Measurements from ENCODE around the gene ATXN1.

The ATXN1 gene

DNA sequence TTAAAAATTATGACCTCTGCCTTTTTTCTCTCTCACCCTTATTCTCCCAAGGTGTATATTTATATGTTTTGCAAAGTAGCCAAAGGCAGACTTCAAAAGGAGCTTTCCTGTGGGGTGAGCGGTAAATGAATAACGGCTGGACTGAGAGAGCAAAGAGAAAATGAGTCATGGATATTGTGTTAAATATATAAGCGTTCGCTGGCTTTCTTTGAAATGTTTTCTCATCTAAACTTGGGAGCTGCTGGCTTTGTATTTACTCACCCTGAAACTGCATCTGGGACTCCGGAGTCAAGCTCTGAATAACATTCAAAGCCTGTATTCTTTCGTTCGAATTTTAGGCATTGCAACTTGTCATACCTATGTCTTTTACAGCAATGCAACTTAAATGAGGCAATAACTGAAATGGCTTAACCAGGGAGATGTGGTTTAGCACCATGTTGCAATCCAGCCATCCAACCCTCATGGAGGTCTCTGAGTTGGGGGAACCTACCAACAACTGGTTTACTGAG, 32.0 kb downstream of the ATXN1 start:
- Mint-ChIP-seq H3K27me3 (no peaks in the 10 kb centered on the region), H3K36me3 (peaks cover 48% of the 10 kb centered on the region), H3K27ac (no peak overlapping the region)

DNA sequence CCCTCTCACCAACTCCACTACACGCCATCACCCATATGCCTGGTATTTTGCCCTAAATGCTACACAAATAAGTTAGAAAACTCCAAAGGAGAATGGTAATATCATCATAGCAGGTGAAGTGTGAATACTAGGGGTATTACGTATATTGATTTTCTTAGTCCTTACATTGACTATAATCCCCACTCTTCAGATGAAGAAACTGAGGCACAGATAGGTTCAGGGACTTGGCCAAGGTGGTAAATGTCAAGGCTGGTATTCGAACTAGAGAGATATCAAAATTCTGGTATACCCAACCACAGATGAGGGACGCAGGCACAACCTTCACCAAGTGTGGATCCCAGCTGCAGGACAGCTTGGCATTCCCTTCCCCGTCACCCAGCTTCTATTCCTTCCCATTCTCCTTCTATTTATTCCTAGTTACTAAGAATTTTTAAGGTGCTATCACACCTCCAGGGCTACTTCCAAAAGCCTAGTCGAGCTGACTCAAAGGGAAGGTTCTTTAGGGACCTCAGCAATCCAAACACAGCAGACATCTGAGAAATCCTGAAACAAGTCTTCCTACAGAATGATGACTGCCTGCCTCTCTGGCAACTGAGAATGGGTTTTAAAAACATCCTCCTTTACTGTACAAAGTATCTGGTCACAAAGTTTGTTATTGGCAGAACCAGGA, 32.6 kb downstream of the ATXN1 start:
- Mint-ChIP-seq H3K9me3 (no peaks in the 10 kb centered on the region), H3K36me3 (peaks cover 45% of the 10 kb centered on the region), H3K27me3 (no peaks in the 10 kb centered on the region), H3K4me3 (no peak overlapping the region), H3K27ac (no peak overlapping the region), H3K4me1 (peaks cover 56% of the 10 kb centered on the region)
- ATAC-seq: no peak

More for the DNA sequence above, 32.0 kb downstream of the ATXN1 start:
- ATAC-seq: no peak
- Mint-ChIP-seq H3K9me3 (no peaks in the 10 kb centered on the region), H3K4me3 (no peak overlapping the region), H3K4me1 (peaks cover 60% of the 10 kb centered on the region)

DNA sequence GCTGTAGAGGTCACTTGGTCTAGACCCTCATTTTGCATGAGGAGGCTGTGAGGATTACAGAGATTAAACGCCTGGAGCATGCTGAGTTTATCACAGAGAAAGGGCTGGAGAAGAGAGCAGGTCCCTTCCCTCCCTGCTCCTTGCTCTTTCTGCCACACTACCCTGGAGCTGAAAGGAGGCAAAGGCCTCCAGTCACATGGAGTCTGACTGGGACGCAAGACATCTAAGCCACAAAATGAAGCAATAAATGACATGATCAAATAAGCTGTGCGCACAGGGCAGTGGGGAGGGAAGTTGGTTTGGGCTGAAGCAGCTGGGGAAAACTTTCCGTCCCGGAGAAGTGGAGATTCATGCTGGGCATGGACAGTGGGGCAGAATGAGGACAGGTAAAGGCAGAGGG, 33.3 kb downstream of the ATXN1 start:
- no peaks in the 10 kb centered on the region for H3K27me3 Mint-ChIP-seq
- peaks cover 54% of the 10 kb centered on the region for H3K4me1 Mint-ChIP-seq
- no peak for ATAC-seq
- H3K9me3 Mint-ChIP-seq: no peaks in the 10 kb centered on the region
- H3K4me3 Mint-ChIP-seq: no peak overlapping the region
- no peak overlapping the region for H3K27ac Mint-ChIP-seq
- peaks cover 40% of the 10 kb centered on the region for H3K36me3 Mint-ChIP-seq

DNA sequence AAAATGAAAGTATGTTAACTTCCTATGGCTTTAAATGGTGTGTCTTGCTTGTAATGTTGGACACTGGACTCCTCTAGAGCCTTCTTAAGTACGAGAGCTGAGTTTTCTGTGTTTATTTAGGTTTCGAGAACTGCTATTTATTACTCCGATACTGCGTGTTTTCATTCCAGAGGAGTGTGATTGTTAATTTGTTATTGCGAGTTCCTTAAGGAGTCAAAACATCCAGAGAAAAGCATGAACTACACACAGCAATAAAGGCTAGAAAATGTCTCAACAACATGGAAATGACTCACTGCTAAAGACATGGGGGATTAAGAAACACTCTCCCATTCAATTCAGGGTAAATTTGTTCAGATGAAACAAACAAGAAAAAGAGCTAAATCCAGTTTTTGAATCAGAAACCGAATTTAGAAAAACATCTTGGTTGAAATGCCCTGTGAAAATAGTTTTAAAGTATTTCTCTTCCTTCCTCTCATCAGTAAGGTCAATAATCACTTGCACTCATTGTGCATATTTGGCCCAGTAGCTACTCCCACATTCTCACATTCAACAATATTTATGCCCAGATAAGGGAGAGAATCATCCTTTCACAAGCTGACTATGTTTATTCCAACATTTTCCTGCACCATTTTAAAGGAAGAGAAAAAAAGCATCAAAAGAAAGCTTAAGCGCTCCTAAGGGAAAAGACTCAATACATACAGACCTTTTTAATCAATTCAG, 36.0 kb downstream of the ATXN1 start:
- no peak for ATAC-seq
- Mint-ChIP-seq H3K4me1 (peaks cover 38% of the 10 kb centered on the region), H3K36me3 (peaks cover 35% of the 10 kb centered on the region), H3K9me3 (no peaks in the 10 kb centered on the region), H3K27me3 (no peaks in the 10 kb centered on the region), H3K27ac (no peak overlapping the region), H3K4me3 (no peak overlapping the region)

DNA sequence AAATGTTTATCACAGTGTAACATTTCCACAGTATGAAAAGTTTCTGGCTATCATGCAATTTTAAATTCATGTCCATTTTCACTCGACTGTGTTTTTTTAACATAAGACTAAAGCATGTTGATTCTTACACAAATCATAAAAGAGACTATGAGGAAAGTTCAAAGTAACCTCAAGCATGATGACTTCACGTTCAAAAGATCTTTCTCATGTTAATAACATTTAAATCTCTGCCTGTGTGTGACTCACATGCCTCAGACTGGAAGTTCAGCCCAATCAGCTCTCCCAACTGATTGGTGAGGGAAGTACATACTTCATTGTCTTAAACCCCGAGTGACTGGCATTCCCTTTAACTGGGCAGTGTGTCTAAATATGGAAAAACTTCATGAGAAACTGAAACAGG, 37.4 kb downstream of the ATXN1 start:
- H3K27me3 Mint-ChIP-seq: no peaks in the 10 kb centered on the region
- peaks cover 44% of the 10 kb centered on the region for H3K36me3 Mint-ChIP-seq
- H3K27ac Mint-ChIP-seq: no peak overlapping the region
- no peaks in the 10 kb centered on the region for H3K9me3 Mint-ChIP-seq
- no peak for ATAC-seq
- H3K4me1 Mint-ChIP-seq: peaks cover 53% of the 10 kb centered on the region
- no peak overlapping the region for H3K4me3 Mint-ChIP-seq

DNA sequence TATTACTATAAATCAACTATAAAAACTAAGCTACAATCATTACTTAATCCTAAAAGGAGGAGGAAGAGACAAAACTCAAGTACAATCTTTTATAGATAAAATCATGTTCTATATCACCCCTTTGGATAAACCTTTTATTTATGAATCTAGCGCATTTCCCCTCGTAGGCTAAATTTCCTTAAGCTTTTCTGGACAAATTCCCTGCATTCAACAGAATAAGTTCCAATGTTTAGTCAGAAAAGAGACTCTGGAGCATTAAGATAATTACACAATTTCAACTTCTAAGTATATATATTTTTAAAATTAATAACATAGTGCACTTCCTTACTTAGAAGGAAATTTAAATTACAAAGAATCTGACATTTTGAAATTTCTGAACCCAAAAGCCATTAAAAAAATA, 37.9 kb downstream of the ATXN1 start:
- Mint-ChIP-seq H3K4me3 (no peak overlapping the region), H3K27me3 (no peaks in the 10 kb centered on the region), H3K36me3 (peaks cover 42% of the 10 kb centered on the region), H3K9me3 (no peaks in the 10 kb centered on the region), H3K27ac (no peak overlapping the region), H3K4me1 (peaks cover 55% of the 10 kb centered on the region)
- ATAC-seq: no peak

DNA sequence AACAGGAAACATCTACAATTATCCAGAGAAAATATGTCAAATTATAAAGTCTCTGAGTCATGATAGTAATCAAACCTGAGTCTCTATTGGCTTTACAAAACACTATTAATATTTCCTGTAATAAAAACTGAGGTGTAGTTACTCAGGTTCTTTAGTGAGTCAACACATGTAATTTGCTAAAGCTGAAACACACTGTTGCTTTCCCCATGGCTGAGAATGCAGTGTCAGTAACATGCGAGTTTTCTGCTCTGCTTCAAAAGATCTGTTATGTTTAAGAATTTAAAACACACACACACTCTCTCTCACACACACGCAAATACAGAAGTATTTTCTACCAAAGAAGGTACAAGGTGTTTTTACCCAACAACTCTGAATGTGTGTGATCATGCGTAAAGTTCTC, 38.6 kb downstream of the ATXN1 start:
- no peaks in the 10 kb centered on the region for H3K9me3 Mint-ChIP-seq
- no peak overlapping the region for H3K4me3 Mint-ChIP-seq
- ATAC-seq: no peak
- no peaks in the 10 kb centered on the region for H3K27me3 Mint-ChIP-seq
- H3K27ac Mint-ChIP-seq: no peak overlapping the region
- peaks cover 48% of the 10 kb centered on the region for H3K4me1 Mint-ChIP-seq
- H3K36me3 Mint-ChIP-seq: peaks cover 39% of the 10 kb centered on the region

DNA sequence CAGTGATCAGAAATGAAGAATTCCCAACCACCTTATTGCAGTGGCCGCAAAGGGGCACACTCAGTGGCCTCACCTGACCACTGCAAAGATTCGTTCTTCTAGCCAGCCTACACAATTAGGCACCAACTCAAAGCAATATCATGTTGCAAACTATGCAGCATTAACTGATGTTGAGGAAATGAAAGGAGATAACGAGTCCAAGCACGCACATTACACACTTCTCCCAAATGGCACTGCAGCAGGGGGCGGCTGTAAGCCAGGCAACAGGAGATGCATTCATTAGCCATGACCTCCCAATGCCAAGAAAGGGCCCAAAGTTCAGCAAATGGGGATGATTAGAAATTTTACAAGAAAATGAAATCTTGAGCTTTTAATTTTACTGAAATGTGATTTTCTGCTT, 39.3 kb downstream of the ATXN1 start:
- Mint-ChIP-seq H3K27ac (no peak overlapping the region), H3K9me3 (no peaks in the 10 kb centered on the region), H3K4me1 (peaks cover 54% of the 10 kb centered on the region), H3K36me3 (peaks cover 46% of the 10 kb centered on the region), H3K4me3 (no peak overlapping the region), H3K27me3 (no peaks in the 10 kb centered on the region)
- ATAC-seq: no peak

DNA sequence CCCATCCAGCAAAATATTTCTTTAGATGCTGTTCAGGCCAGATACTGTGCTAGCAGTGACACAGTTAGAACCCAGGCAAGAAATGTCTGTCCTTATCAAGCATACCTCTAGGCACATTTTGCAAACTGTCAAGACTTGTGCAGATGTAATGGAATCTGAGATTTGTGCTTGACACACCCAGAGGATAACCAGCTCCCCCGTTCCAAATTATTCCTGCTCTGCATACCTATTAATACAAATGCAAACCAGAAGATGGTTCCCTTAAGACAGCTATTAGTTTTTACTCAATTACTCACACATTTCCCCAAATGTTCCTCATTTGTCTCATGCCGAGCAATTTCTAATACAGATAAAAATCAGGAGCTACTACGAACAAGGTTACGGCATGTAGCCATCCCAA, 40.4 kb downstream of the ATXN1 start:
- no peak overlapping the region for H3K27ac Mint-ChIP-seq
- ATAC-seq: no peak
- H3K27me3 Mint-ChIP-seq: no peaks in the 10 kb centered on the region
- H3K4me3 Mint-ChIP-seq: no peak overlapping the region
- H3K4me1 Mint-ChIP-seq: peaks cover 54% of the 10 kb centered on the region
- H3K36me3 Mint-ChIP-seq: peaks cover 54% of the 10 kb centered on the region
- no peaks in the 10 kb centered on the region for H3K9me3 Mint-ChIP-seq

DNA sequence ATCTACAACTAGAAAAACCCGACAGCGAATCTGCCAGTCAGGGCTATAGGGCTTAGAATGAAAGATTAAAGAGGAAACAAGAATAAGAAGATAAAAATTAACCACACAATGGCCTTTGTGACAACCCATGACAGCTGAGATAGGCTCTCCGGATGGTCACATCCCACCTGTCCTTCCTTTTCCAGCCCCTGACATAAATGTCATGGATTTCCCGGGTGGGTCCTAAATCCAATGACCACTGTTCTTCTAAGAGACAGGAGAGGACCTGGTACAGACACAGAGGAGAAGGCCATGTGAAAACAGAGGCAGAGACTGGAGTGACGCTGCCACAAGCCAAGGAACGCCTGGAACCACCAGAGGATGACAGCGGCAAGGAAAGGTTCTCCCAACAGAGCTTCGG, 41.8 kb downstream of the ATXN1 start:
- Mint-ChIP-seq H3K4me1 (peaks cover 52% of the 10 kb centered on the region), H3K36me3 (peaks cover 49% of the 10 kb centered on the region), H3K9me3 (no peaks in the 10 kb centered on the region), H3K4me3 (no peak overlapping the region), H3K27me3 (no peaks in the 10 kb centered on the region), H3K27ac (no peak overlapping the region)
- ATAC-seq: no peak

DNA sequence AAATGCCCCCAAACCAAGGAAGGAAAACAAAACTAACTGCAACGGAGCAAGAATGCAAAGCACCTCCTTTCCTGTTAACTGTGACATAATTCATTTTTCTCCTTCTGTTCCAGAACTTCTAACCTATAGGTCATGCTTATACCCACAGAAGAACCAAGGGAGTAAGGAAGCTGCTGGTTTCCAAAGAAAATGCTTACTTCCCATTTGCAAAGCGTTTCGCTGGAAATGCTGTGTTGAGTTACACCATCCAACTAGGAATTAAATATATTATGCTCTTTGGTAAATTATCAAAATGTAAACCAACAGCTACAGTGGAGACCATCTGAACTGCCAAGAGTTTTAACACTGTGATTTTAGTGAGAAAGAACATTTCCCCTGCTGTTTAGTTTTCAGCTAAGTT, 42.9 kb downstream of the ATXN1 start:
- ATAC-seq: no peak
- Mint-ChIP-seq H3K36me3 (peaks cover 54% of the 10 kb centered on the region), H3K4me1 (peaks cover 63% of the 10 kb centered on the region), H3K9me3 (no peaks in the 10 kb centered on the region), H3K27ac (no peak overlapping the region), H3K27me3 (no peaks in the 10 kb centered on the region), H3K4me3 (no peak overlapping the region)

DNA sequence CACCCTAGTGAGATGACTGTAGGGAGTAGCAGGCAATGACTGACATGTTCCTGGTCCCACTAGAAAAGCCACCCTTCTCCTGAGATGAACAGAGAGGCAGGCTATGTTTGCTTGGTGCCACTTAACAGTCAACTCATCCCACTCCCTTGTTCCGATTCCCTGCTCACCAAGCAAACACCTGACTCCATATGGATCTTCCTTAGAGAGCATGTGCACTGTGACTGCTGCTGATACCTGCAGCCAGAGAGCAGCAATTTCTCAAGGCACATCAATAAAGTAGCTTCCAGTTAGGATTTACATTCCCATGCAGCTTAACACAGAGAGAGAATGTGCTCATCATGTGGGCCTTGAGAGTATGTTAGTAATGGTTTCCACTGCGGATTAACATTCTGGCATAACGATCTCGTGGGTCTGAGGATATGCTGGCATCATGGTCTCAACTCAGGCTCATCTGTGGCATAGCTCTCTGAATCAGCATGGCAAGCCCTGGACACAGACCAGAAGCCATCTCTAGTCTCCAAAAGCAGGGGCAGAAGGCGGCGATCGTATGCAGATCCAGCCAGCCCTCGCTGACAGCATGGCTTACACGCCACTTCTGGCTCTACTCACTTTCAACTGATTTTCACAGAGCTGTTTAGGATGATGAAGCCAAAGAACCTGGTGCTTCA, 43.9 kb downstream of the ATXN1 start:
- Mint-ChIP-seq H3K27ac (peak overlapping the region; percentile 27), H3K9me3 (no peaks in the 10 kb centered on the region), H3K4me3 (no peak overlapping the region), H3K27me3 (no peaks in the 10 kb centered on the region), H3K36me3 (peaks cover 52% of the 10 kb centered on the region), H3K4me1 (peaks cover 67% of the 10 kb centered on the region)
- ATAC-seq: no peak

DNA sequence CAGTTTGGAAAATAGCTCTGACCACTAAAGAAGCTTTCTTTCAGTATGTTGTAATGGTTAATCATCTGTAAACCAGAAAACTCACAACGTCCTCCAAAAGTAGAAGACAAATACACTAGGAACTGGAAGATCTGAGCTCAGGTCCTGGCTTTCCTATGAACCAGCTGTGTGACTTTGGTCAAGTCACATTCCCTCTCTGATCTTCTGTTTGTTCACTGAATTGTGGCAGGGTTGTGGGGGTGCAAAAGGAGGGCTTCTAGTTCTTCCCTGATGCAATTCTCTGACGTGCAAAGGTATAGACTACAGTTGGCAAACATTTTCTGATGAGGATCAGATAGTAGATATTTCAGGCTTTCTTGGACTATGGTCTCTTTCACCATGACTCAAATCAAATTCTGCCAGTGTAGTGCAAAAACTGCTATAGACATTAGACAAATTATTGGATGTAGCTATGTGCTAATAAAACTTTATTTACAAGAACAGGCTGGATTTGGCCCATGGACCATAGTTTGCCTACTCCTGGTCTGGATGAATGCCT, 44.9 kb downstream of the ATXN1 start:
- Mint-ChIP-seq H3K36me3 (peaks cover 47% of the 10 kb centered on the region), H3K9me3 (no peaks in the 10 kb centered on the region), H3K4me1 (peaks cover 71% of the 10 kb centered on the region), H3K4me3 (no peak overlapping the region), H3K27ac (no peak overlapping the region), H3K27me3 (no peaks in the 10 kb centered on the region)
- no peak for ATAC-seq

DNA sequence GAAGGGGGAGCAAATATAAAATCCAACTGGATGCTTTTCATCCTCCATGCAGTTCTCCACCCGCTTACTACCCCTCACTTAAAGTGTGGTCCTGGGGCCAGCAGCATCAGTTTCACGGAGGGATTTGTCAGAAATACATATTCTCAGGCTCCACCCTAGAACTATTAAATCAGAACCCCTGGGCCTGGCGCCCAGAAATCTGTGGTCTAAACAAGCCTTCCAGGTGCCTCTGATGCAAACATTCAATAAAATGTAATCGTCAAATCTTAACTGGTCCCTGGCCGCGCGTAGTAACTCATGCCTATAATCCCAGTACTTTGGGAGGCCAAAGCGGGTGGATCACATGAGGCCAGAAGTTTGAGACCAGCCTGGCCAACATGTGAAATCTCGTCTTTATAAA, 47.7 kb downstream of the ATXN1 start:
- H3K27me3 Mint-ChIP-seq: no peaks in the 10 kb centered on the region
- no peaks in the 10 kb centered on the region for H3K9me3 Mint-ChIP-seq
- peak overlapping the region; percentile 90 for H3K27ac Mint-ChIP-seq
- peaks cover 35% of the 10 kb centered on the region for H3K36me3 Mint-ChIP-seq
- ATAC-seq: no peak
- H3K4me3 Mint-ChIP-seq: peak overlapping the region; percentile 62
- H3K4me1 Mint-ChIP-seq: peaks cover 58% of the 10 kb centered on the region

DNA sequence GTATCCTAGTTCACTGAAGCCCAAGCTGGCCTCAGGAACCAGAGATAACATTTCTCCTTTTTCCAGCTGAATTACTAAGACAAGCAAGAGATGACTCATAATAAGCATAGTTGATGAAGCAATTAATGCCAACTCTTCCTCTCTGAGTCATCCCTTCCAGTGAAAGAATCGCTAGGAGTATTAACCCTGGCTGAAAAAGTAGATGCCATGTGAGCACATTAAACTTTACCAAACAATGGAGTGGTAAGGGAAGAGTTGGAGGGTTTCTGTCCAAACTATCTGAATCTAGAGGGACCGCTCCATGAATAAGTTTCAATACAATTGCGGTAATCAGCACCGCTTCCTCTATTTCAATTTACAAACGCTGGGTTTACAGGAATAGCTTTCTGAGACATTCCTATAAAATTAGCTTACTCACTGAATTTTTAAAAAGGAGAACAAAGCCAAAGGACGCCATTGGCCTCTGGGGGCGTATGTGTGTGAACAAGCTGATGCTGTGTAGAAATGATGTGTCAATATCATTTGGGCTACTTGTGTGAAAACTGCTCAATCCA, 48.3 kb downstream of the ATXN1 start:
- Mint-ChIP-seq H3K27ac (peak overlapping the region; percentile 90), H3K36me3 (peaks cover 39% of the 10 kb centered on the region), H3K4me1 (peaks cover 64% of the 10 kb centered on the region), H3K4me3 (peak overlapping the region; percentile 62), H3K27me3 (no peaks in the 10 kb centered on the region), H3K9me3 (no peaks in the 10 kb centered on the region)
- peak; percentile 75 for ATAC-seq
